Prostate gland (tissue), 2 donors: Measurements from ENCODE around the gene CCDC169. TPM values are rescaled to one million over a fixed set of nuclear protein-coding genes. Genes with fewer than 3 reads are reported as not detected.

Experiments used
- DNase-seq: peaks from one replicate; pipeline ENCODE4 v3.0.0-alpha.2; 2019; ENCODE audit warnings: low spot score
- H3K27ac ChIP-seq, 2 donors: fragments of 200-600 bp; sonication (generic); 2 replicates each; pipeline ENCODE4 v1.5.1; 2017 to 2019
- H3K27me3 ChIP-seq: fragments of 200-600 bp; sonication (generic); replicated peaks from 2 replicates; pipeline ENCODE4 v1.5.1; 2019; ENCODE audit not compliant: insufficient read depth
- H3K36me3 ChIP-seq, 2 donors: fragments of 200-600 bp; sonication (generic); 1 replicate in 1 of 2; 2 replicates in 1 of 2; pipeline versions ENCODE4 v1.5.1 to v1.8.1; 2017 to 2019
- H3K4me1 ChIP-seq: fragments of 200-600 bp; sonication (generic); replicated peaks from 2 replicates; pipeline ENCODE4 v1.5.1; 2019
- H3K4me3 ChIP-seq, 2 donors: fragments of 200-600 bp; sonication (generic); 2 replicates each; pipeline ENCODE4 v1.5.1; 2017 to 2019
- H3K9me3 ChIP-seq: fragments of 200-600 bp; sonication (generic); 2 replicates; pipeline ENCODE4 v1.5.1; 2017
- CTCF ChIP-seq, 4 experiments: fragments of 200-600 bp in 2 of 4; fragments of 450-650 bp in 2 of 4; sonication (generic) in 2 of 4; IDR thresholded peaks; 1 replicate in 3 of 4; 2 replicates in 1 of 4; pipeline ENCODE4 v1.5.1; 2016 to 2019; ENCODE audit warnings: antibody characterized with exemption in 4 of 4, mild to moderate bottlenecking in 2 of 4, moderate library complexity in 2 of 4
- POLR2A ChIP-seq: fragments of 450-650 bp; IDR thresholded peaks from one replicate; pipeline ENCODE4 v1.6.1; 2016; ENCODE audit warnings: antibody characterized with exemption, mild to moderate bottlenecking
- POLR2AphosphoS5 ChIP-seq: sonication (generic); formaldehyde crosslinking; IDR thresholded peaks from one replicate; pipeline ENCODE4 v1.6.1; 2017; ENCODE audit warnings: antibody characterized with exemption
- WGBS: methylation state at CpG from one replicate; pipeline ENCODE4 v1.1.5; 2018; 5-methylcytosine and 5-hydroxymethylcytosine counted together
- intact Hi-C: fragments of 100-400 bp; cut with DNase I; formaldehyde crosslinking; loops from one replicate; pipeline ENCODE4 v1.14.2; 2022
- total RNA-seq, 2 donors: library from RNA; depleted of rRNA; stranded (reverse); fragments of >200 nt; gene quantifications; one replicate each; pipeline ENCODE4 v1.1.0, GENCODE V29; 2016

The CCDC169 gene
- total RNA-seq, 2 donors from 2014 or later: 4.1 to 4.3 TPM

DNA sequence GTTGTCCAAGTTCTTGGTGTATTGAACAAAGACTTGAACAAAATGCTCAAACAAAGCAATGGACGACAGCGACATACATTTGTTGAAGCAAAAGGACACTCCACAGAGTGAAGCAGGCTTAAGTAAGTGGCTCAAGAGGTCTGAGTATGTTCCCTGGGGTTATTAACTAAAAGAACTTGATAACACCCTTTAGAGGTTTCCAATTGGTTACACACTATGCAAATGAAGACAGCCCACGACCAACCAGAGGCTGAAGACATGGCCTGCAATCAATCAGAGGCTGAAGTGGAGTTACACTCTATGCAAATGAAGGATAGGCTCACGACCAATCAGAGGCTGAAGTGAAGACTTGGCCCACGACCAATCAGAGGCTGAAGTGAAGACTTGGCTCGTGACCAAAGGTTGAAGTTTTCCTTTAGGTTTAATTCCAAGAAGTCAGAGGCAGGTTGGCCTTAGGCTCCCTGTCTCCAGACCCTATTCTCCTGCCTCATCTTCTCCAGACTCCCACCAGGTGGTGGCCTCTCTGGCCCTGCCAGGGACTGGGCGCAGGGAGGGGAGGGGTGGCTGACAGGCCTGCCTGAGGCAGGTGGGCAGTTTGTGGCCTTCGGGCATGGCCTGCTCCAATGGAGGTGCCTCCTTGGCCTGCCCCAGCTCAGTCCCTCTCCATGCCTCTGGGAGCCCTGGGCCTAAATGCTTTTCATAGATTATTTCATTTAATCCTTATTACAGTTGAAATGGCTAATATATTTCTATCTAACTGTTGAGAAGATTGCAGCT, 38.1 kb downstream of the CCDC169 start:
- intact Hi-C loops: no loop called here
- Histone ChIP-seq H3K9me3 (no peaks in the 10 kb centered on the region), H3K4me3 (no peak overlapping the region), H3K36me3 (no peaks in the 10 kb centered on the region), H3K4me1 (peaks cover 6% of the 10 kb centered on the region), H3K27me3 (no peaks in the 10 kb centered on the region), H3K27ac (no peak overlapping the region)
- 97% methylated on average over 8 of the region's 8 CpGs for WGBS
- no peak for DNase-seq
- TF ChIP-seq POLR2A: no peak
- no peak for TF ChIP-seq POLR2AphosphoS5
- TF ChIP-seq CTCF (IDR thresholded peaks at IDR 0.05): no peak

- intact Hi-C loops: no loop called here
- TF ChIP-seq POLR2A (no peak), POLR2AphosphoS5 (no peak), CTCF (IDR thresholded peaks at IDR 0.05) (no peak)
- 91% methylated on average over 8 of the region's 8 CpGs for WGBS
Observed at GRCh38 chr13:36258831-36259230, 38.8 kb downstream of the CCDC169 start.

DNA sequence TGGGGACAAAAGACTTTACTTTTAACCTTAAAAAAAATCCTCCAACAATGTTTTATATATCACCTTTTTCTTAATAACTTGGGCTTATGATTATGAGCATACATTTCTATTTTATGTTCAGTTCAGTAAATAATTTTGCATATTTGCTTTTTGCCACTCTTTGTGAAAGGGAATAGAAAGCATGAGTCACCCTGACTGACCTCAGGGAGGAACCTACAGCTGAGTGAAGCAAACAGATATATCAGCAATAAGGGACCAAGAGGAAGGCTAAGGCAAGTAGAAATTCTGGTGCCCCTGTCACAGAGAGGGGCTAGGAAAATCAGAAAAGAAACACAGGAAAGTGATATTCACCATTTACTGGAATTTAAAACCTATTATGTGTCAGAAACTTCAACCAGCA, 46.1 kb downstream of the CCDC169 start:
- Histone ChIP-seq H3K36me3 (no peaks in the 10 kb centered on the region), H3K4me1 (no peaks in the 10 kb centered on the region), H3K27ac (no peak overlapping the region), H3K9me3 (no peaks in the 10 kb centered on the region), H3K27me3 (no peaks in the 10 kb centered on the region), H3K4me3 (no peak overlapping the region)
- no peak for DNase-seq
- intact Hi-C loops: no loop called here
- TF ChIP-seq POLR2AphosphoS5: no peak

More at GRCh38 chr13:36258831-36259230, 38.8 kb downstream of the CCDC169 start:
- Histone ChIP-seq H3K4me1 (peaks cover 6% of the 10 kb centered on the region), H3K27ac (no peak overlapping the region), H3K36me3 (no peaks in the 10 kb centered on the region), H3K4me3 (no peak overlapping the region), H3K9me3 (no peaks in the 10 kb centered on the region), H3K27me3 (no peaks in the 10 kb centered on the region)
- no peak for DNase-seq

DNA sequence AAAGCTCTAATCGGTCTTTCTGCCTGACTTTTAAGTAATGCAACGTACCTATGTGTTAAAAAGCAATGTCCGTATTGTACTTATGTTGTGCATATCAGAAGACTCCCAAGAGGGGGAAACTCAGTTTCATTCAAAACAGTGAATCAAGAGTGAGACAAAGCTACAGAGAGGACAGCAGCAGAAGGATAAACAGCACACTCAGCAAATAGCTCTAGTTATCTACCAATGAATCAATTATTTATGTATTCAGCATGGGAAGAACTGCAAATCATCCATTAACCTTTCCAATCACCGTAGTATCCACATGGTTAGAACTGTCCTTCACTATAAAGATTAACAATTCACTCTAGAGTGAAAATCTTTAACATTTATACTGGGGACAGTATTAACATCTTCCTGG, 46.6 kb downstream of the CCDC169 start:
- no peak for DNase-seq
- no peaks in the 10 kb centered on the region for H3K27me3 ChIP-seq
- H3K4me1 ChIP-seq: no peaks in the 10 kb centered on the region
- no peak overlapping the region for H3K4me3 ChIP-seq
- WGBS: 71% methylated on average over 4 of the region's 4 CpGs
- H3K36me3 ChIP-seq: no peaks in the 10 kb centered on the region
- no peak for TF ChIP-seq CTCF (IDR thresholded peaks at IDR 0.05)
- no peak for TF ChIP-seq POLR2A
- no peak for TF ChIP-seq POLR2AphosphoS5
- intact Hi-C loops: no loop called here
- no peak overlapping the region for H3K27ac ChIP-seq
- no peaks in the 10 kb centered on the region for H3K9me3 ChIP-seq

GRCh38 chr13:36248700-36249099, 48.9 kb downstream of the CCDC169 start:
- no peaks in the 10 kb centered on the region for H3K27me3 ChIP-seq
- TF ChIP-seq POLR2AphosphoS5: no peak
- H3K27ac ChIP-seq: no peak overlapping the region
- no peaks in the 10 kb centered on the region for H3K4me1 ChIP-seq
- no peak for DNase-seq
- intact Hi-C loops: no loop called here
- no peaks in the 10 kb centered on the region for H3K9me3 ChIP-seq
- no peak overlapping the region for H3K4me3 ChIP-seq
- no peaks in the 10 kb centered on the region for H3K36me3 ChIP-seq

- H3K36me3 ChIP-seq: no peaks in the 10 kb centered on the region
- H3K27me3 ChIP-seq: no peaks in the 10 kb centered on the region
- 92% methylated on average over 1 of the region's 1 CpG for WGBS
- no peak for TF ChIP-seq CTCF (IDR thresholded peaks at IDR 0.05)
- TF ChIP-seq POLR2AphosphoS5: no peak
- no peak for TF ChIP-seq POLR2A
- intact Hi-C loops: no loop called here
- no peaks in the 10 kb centered on the region for H3K4me1 ChIP-seq
- H3K9me3 ChIP-seq: no peaks in the 10 kb centered on the region
- H3K27ac ChIP-seq: no peak overlapping the region
- no peak overlapping the region for H3K4me3 ChIP-seq
- no peak for DNase-seq
Observed at GRCh38 chr13:36244990-36245389, 52.6 kb downstream of the CCDC169 start.
